22Rv1 (cell line): ENCODE data around the gene GPR141.

Experiments used
- ZFX ChIP-seq: fragments of 450-650 bp; IDR thresholded peaks from 2 replicates; pipeline ENCODE4 v1.6.1; 2017; ENCODE audit warnings: antibody characterized with exemption, borderline replicate concordance
- TF ChIP-seq, protein P1 (sequence below): fragments of 450-650 bp; IDR thresholded peaks from 2 replicates; pipeline ENCODE4 v1.5.1; 2017; ENCODE audit warnings: mild to moderate bottlenecking

DNA sequence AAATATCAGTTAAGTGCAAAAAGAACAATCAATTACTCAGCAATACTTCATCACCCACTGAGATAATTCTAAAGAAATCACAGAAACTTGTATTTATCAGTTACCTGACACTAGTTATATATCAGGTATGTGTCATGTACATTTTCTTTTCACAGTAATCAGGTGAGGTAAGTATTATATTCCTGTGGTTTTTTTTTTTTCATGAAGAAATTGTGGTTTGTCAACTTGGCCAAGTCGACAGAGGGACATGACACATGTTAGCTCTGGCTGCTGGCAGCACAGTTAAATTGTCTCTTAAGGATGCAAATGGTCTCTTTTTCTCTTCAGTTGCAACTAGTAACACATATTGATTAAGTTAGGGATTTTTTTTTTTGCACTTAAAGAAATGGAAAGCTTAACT is 13.7 kb upstream of the GPR141 start:
- TF ChIP-seq, protein P1, sequence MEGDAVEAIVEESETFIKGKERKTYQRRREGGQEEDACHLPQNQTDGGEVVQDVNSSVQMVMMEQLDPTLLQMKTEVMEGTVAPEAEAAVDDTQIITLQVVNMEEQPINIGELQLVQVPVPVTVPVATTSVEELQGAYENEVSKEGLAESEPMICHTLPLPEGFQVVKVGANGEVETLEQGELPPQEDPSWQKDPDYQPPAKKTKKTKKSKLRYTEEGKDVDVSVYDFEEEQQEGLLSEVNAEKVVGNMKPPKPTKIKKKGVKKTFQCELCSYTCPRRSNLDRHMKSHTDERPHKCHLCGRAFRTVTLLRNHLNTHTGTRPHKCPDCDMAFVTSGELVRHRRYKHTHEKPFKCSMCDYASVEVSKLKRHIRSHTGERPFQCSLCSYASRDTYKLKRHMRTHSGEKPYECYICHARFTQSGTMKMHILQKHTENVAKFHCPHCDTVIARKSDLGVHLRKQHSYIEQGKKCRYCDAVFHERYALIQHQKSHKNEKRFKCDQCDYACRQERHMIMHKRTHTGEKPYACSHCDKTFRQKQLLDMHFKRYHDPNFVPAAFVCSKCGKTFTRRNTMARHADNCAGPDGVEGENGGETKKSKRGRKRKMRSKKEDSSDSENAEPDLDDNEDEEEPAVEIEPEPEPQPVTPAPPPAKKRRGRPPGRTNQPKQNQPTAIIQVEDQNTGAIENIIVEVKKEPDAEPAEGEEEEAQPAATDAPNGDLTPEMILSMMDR, result no peak
- no peak for TF ChIP-seq ZFX
